ENCODE measurements around the gene DMRT1.

DMRT1 gene

DNA sequence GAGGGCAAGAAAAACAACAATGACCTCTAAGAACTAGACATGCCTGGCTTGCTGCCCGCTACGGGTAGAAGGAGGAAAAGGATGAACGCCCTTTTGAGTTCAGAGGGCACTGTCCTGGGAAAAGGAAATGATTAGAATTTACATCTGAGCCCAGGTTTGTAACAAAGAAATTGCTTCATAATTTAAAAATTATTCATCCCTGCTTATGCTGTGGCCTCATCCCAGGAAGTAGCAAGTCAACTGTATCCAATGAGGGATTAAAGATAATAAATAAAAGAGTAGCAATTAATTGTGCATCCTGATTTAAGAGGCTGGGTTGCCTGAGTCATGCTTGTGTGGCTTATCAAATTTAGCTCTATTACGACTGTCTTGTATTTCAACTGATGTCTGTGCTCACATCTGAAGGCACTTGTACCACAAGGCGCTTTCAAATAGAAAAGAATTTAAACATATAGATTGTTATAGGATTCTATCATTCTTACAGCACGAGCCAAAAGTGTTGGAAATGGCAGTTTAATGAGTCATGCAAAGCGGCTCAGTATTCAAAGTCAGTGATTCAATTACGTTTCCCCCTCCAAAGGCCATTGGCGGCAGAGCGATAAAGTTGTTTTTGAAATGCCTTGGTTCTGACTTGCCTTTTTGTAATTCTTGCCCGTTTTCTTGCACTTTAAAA lies 40.0 kb upstream of the DMRT1 start:
- H3K4me1 ChIP-seq, result no peaks in the 10 kb centered on the region
- TF ChIP-seq, protein P1, sequence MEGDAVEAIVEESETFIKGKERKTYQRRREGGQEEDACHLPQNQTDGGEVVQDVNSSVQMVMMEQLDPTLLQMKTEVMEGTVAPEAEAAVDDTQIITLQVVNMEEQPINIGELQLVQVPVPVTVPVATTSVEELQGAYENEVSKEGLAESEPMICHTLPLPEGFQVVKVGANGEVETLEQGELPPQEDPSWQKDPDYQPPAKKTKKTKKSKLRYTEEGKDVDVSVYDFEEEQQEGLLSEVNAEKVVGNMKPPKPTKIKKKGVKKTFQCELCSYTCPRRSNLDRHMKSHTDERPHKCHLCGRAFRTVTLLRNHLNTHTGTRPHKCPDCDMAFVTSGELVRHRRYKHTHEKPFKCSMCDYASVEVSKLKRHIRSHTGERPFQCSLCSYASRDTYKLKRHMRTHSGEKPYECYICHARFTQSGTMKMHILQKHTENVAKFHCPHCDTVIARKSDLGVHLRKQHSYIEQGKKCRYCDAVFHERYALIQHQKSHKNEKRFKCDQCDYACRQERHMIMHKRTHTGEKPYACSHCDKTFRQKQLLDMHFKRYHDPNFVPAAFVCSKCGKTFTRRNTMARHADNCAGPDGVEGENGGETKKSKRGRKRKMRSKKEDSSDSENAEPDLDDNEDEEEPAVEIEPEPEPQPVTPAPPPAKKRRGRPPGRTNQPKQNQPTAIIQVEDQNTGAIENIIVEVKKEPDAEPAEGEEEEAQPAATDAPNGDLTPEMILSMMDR (IDR thresholded peaks at IDR 0.05; ENCODE audit: low read depth, low read length), result no peak
- H3K9me3 ChIP-seq, result no peaks in the 10 kb centered on the region
- no peak overlapping the region for H3K4me3 ChIP-seq (ENCODE audit: low read depth, low read length)
- H3K27me3 ChIP-seq, result no peaks in the 10 kb centered on the region
- no peaks in the 10 kb centered on the region for H3K36me3 ChIP-seq
- no peak for DNase-seq

DNA sequence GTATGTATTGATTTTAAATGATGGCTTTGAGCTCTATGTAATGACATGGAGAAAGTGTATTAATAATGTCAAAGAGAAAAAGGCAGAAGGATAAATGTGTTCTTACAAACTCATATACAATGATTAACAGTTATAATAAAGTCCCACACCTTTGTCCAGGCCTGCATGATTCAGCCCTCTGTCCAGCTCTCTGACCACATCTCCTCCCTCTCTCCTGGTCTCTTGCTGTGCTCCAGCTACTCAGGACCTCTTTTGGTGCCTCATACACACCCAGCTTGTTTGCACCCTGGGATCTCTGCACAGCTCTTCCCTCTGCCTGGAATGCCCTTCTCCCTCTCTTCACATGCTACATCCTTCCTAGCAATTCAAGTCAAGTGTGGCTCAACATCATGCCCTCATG lies 37.5 kb upstream of the DMRT1 start:
- no peaks in the 10 kb centered on the region for H3K36me3 ChIP-seq
- H3K4me3 ChIP-seq (ENCODE audit: low read depth, low read length), result no peak overlapping the region
- H3K27me3 ChIP-seq, result no peaks in the 10 kb centered on the region
- DNase-seq, result no peak
- no peaks in the 10 kb centered on the region for H3K4me1 ChIP-seq
- TF ChIP-seq, protein P1 (IDR thresholded peaks at IDR 0.05; ENCODE audit: low read depth, low read length), result no peak
- H3K9me3 ChIP-seq, result no peaks in the 10 kb centered on the region

DNA sequence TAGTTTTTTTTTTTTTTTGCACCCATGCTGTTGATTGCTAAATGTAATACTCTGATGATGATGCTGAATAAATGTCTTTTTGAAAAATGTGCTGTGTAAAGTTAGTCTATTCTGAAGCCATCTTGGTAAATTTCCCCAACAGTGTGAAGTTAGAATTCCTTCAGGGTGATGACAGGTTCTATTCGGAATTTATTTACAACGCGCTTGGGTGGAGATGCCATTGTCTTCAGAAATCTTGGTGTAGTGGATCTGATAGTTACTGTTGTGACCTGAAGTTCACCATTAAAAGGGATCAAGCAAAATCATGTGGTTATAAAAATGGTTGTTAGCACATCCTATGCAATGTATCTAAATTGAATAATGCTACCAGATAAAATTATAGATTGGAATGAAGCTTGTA lies 36.3 kb upstream of the DMRT1 start:
- H3K4me3 ChIP-seq (ENCODE audit: low read depth, low read length), result no peak overlapping the region
- no peaks in the 10 kb centered on the region for H3K27me3 ChIP-seq
- no peak for DNase-seq
- H3K36me3 ChIP-seq, result no peaks in the 10 kb centered on the region
- TF ChIP-seq, protein P1 (IDR thresholded peaks at IDR 0.05; ENCODE audit: low read depth, low read length), result no peak
- no peaks in the 10 kb centered on the region for H3K4me1 ChIP-seq
- no peaks in the 10 kb centered on the region for H3K9me3 ChIP-seq

DNA sequence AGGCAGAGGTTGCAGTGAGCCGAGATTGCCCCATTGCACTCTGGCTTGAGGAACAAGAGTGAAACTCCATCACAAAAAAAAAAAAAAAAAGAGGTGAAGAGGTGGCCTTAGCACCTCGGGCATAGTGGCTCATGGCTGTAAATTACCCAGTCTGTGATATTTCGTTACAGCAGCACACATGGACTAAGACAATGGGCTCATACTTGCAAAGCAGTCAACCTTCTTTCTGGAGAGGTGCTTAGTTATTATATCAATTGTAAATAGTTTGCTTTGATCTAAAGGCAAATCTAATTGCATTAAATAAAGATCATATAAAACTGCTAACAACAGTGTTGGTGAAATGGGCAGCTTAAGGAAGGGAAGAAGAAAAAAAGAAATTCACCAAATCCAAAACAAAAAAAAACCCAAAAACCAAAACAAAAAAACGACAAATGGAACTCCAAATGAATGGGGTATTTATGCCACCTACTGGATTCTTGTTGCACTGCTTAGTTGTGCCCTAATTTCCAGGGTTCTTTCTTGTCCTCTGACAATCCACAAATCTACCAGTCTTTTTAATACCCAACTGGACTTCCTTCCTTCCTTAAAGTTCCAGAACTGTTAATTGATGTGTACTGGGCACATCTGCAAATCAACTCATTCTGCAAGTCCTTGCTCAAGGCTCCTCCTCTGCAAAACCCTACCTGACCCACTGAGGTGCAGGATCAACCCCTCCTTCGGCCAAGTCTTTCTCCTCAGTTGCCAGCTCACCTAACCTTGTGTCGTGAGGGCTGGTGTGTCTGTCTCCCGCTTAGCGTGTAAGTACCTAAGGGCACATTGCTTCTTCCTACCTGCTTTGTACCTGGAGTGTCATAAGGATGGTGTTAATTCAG lies 35.0 kb upstream of the DMRT1 start:
- H3K4me1 ChIP-seq, result no peaks in the 10 kb centered on the region
- H3K36me3 ChIP-seq, result no peaks in the 10 kb centered on the region
- H3K27me3 ChIP-seq, result no peaks in the 10 kb centered on the region
- TF ChIP-seq, protein P1 (IDR thresholded peaks at IDR 0.05; ENCODE audit: low read depth, low read length), result peak; percentile 38
- no peak for DNase-seq
- no peaks in the 10 kb centered on the region for H3K9me3 ChIP-seq
- H3K4me3 ChIP-seq (ENCODE audit: low read depth, low read length), result no peak overlapping the region

DNA sequence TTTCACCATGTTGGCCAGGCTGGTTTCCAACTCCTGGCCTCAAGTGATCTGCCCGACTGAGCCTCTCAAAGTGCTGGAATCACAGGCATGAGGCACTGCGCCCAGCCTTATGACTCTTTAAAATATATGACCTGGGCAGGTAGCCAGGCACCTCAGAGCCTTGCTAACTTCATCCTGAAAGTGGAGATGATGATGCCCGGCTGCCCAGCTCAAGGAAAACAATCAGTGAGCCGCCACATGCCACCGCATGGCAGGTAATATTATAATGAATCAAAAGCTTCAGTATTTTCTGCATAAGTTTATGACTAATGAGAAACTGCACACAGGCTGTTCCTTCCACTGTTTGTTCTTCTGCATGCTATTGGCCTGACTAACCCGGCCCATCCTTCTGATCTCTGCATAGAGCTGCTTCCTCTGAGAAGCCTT lies 30.4 kb upstream of the DMRT1 start:
- TF ChIP-seq, protein P1 (IDR thresholded peaks at IDR 0.05; ENCODE audit: low read depth, low read length), result no peak
- no peaks in the 10 kb centered on the region for H3K9me3 ChIP-seq
- H3K36me3 ChIP-seq, result no peaks in the 10 kb centered on the region
- no peaks in the 10 kb centered on the region for H3K4me1 ChIP-seq
- no peak for DNase-seq
- no peak overlapping the region for H3K4me3 ChIP-seq (ENCODE audit: low read depth, low read length)
- no peaks in the 10 kb centered on the region for H3K27me3 ChIP-seq

DNA sequence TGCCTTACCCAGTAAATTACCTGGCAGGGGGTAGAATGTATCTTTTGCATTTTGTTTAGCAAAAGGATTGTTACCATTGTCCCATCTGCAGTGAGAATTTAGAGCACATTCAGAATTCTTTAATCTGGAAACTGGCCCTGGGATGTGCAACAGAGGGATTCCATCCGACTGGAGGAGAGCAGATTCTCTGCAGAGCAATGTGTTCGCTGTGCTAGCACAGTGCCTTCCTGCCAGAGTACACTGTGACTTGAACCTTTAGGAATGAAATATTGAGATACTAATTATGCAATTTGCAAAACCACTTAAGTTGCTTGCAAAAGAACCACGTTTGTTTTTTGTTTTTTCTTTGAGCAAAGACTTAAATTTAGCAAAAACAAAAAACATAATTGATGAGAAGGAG lies 22.5 kb upstream of the DMRT1 start:
- Histone ChIP-seq H3K4me1 (no peaks in the 10 kb centered on the region), H3K4me3 (ENCODE audit: low read depth, low read length) (no peak overlapping the region), H3K27me3 (no peaks in the 10 kb centered on the region), H3K9me3 (no peaks in the 10 kb centered on the region), H3K36me3 (no peaks in the 10 kb centered on the region)
- DNase-seq, result no peak
- TF ChIP-seq, protein P1 (IDR thresholded peaks at IDR 0.05; ENCODE audit: low read depth, low read length), result no peak

Data from BE2C (cell line).